Central memory CD4-positive, alpha-beta T cell (primary cell): ENCODE data around the gene NOS1.
"Not testable (repeated sequence)": the region's sequence is repeated elsewhere in the genome, so short reads cannot be mapped to it uniquely, and the experiment has no call there.

Experiments
- DNase-seq: peaks from one replicate; pipeline ENCODE4 v3.0.0; 2022

Gene NOS1

GRCh38 chr12:117202033-117202432 lies 159.4 kb downstream of the NOS1 start:
- DNase-seq = no peak

GRCh38 chr12:117199956-117200744 lies 161.3 kb downstream of the NOS1 start:
- not testable (repeated sequence) for DNase-seq

DNA sequence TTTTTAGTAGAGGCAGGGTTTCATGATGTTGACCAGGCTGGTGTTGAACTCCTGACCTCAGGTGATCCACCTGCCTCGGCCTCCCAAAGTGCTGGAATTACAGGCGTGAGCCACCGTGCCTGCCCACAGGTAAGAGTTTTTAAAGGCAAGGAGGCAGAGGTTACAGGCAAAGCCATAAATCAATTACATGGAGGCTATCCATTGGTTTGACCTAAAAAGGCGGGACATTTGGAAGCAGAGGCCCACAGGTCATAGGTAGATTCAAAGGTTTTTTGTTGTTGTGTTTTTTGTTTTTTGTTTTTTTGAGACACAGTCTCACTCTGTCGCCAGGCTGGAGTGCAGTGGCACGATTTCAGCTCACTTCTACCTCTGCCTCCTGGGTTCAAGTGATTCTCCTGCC lies 165.1 kb downstream of the NOS1 start:
- not testable (repeated sequence) for DNase-seq

- not testable (repeated sequence) for DNase-seq
Observed at GRCh38 chr12:117195027-117195426, 166.4 kb downstream of the NOS1 start.

DNA sequence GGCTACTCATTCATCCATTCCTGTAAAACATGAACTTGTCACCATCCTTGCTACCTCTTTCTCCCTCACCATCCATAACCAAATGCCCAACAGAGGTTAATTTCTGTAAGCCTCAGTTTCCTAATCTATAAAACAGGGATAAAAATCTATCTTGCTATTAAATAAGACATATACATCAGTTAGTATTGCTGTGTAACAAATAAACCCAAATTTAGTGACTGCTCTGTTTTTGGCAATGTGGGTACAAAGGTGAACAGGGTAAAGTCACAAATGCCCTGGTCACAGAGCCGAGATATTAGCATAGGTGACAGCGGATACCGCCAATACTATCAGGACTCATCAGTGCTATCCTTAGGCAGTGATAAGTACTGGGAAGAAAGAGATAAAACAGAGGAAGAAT lies 167.5 kb downstream of the NOS1 start:
- DNase-seq = no peak

- DNase-seq = not testable (repeated sequence)
Observed at GRCh38 chr12:117192581-117192980, 168.8 kb downstream of the NOS1 start.

DNA sequence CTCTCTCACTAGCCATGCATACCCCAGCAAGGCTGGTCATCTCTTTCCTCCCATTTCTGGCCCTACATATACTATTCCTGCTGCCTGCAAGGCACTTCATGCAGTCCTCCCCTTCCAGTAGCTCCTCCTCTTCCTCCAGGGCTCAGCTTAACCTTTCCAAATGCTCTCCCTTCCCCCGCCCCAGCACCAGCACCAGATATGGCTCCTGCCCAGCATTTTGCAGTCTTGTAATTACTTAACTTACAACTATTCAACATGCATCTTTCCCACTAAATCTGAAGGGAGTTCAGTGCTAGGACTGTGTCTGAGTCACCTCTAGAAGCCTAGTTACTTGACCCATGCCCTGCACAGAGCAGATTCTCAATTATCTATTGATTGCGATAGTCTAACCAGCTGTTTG lies 169.4 kb downstream of the NOS1 start:
- no peak for DNase-seq

DNA sequence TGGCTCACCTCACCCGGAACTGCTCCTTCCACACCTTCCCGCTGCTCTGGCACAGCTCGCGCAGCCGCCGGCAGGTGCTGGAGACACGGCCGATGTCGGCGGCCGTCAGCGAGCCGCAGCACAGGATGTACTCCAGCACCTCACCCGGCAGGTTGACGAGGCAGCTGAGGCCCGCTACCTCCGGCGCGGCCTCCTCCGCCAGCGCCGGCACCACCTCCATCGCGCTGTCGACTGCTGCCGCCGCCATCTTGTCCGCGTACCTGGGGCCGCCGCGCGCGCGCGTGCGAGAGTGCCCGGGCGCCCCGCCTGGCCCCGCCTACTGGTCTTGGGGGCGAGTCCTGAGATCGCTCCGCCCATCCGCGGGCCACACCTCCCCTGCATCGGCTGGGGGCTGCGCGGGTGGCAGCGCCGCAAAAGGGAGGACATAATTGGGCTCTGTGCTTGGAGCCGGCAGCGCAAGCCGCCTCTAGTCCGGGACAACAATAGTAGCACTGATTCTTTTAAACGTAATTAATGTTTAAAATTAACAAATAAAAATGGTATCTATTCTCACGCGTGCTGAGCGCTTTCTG lies 171.1 kb downstream of the NOS1 start, which contains the start of gene FBXO21:
FBXO21 (minus strand) TSS at position 261 of the 572 bp plus-strand sequence; CDS start at position 247, 14 bp downstream.
- DNase-seq = peak; percentile 91

DNA sequence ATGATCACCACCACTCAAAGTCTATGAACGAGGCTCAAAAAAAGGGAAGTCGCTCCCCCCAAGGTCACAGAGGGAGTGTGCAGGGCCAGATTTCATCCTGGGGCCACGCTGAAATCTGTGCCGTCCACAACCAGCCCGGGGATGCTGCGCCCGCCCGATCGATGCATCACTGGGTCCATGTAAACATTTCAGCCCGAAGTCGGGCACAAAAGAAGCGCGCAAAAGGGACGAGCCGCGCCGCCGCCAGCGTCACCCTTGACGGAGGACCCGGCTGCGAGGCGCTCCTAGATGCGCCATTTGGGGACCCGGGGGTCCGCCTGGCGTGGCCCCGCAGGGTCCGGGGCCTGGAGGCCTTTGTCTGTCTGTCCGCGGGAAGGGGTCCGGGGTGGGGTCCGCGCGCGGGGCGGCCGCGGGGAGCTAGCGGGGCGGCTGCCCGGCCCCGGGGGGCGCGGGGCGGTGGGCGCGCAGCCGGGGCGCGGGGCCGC lies 171.7 kb downstream of the NOS1 start:
- no peak for DNase-seq

GRCh38 chr12:117188961-117189724 lies 172.3 kb downstream of the NOS1 start:
- no peak for DNase-seq

GRCh38 chr12:117188121-117188665 lies 173.2 kb downstream of the NOS1 start:
- no peak for DNase-seq

- DNase-seq = no peak
Observed at GRCh38 chr12:117187421-117187820, 174.0 kb downstream of the NOS1 start.

DNA sequence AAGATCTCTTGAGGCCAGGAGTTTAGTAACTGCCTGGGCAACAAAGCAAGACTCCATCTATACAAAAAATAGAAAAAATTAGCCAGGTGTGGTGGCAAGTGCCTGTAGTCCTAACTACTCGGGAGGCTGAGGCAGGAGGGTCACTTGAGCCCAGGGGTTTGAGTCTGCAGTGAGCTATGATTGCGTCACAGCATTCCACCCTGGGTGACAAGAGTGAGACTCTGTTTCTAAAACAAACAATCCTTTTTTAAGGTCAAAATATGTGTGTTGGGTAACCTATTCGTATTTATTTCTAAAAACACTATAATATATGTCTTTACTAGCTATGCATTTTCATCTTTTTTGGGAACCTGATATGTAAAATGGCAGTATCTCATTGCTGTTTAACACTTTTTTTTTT lies 178.6 kb downstream of the NOS1 start:
- DNase-seq = no peak

GRCh38 chr12:117181468-117181843 lies 180.0 kb downstream of the NOS1 start:
- not testable (repeated sequence) for DNase-seq

GRCh38 chr12:117180758-117181467 lies 180.5 kb downstream of the NOS1 start:
- no peak for DNase-seq

DNA sequence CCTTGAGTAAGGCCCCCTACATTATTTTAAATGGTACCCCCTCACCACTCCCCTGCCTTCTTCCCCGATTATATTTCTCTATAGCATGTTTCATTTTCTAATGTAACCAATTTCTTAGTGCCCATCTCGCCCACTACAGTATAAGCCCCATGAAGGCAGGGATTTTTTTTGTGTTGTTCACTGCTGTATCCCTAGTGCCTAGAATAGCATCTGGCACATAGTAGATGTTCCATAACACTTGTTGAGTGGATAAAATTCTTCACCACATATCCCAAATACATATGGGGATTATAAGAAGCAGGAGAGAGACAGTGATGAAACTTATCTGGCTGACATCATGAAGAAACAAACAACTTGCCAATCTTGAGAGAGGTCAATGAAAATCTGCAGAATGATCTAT lies 182.7 kb downstream of the NOS1 start:
- DNase-seq = no peak

DNA sequence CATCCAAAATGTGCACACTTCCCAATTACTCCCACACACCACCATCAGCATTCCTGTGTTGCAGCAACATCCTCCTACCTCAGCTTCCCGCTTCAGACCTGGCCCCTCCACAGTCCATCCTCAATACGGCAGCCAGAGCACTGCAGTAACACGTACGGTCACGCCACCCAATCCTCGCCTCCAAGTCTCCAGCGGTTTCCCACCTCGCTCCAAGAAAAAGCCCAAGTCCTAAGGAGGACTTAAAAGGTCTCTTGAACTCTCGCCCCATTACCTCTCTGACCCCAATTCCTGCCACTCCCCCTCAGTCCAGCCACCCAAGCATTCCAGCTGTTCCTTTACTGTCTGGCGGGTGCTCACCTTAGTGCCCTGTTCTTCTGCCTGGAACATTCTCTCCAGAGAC lies 183.1 kb downstream of the NOS1 start:
- no peak for DNase-seq

DNA sequence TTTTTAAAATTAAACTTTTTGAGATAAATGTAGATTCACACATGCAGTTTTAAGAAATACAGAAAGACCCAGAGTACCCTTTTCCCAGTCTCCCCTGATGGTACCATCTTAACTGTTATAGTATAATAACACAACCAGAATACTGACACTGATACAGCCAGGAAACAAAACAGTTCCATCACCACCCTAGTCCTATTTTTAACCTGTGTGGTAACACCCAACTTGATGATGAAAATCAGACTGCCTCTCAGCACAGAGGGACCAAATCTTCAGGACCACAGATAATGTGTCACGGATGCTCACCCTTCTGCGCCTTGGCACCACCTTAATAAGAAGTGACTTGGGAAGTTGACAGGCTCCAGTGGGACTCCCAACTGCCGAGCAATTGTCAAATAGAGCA lies 189.3 kb downstream of the NOS1 start:
- DNase-seq = no peak

- DNase-seq = no peak
Observed at GRCh38 chr12:117171499-117172162, 189.8 kb downstream of the NOS1 start.

DNA sequence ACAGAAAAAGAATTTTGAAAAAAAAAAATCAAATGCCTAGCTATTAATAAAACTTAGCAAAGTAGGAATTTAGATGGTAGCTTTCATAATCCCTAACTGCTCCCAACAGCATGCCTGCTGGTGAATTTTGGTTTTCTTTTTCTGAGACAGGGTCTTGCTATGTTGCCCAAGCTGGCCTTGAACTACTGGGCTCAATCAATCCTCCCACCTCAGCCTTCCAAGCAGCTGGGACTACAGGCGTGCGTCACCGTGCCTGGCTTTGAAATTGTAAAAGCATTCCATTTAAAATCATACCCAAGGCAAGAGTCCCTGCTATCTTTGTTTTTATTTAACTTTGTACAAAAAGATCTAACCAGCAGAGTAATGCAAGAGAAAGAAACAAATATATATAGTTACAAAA lies 191.9 kb downstream of the NOS1 start:
- DNase-seq = no peak

DNA sequence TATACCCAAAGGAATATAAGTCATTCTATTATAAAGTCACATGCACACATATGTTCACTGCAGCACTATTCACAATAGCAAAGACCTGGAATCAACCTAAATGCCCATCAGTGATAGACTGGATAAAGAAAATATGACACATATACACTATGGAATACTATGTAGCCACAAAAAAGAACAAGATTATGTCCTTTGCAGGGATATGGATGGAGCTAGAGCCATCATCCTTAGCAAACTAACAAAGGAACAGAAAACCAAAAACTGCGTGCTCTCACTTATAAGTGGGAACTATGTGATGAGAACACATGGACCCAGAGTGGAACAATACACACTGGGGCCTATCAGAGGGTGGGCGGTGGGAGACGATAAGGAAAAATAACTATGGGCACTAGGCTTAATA lies 192.4 kb downstream of the NOS1 start:
- no peak for DNase-seq

GRCh38 chr12:117167769-117168168 lies 193.7 kb downstream of the NOS1 start:
- no peak for DNase-seq
